ENCODE measurements around the gene MYO9A.
"Not testable (repeated sequence)": the region's sequence is repeated elsewhere in the genome, so short reads cannot be mapped to it uniquely, and the experiment has no call there.

Gene MYO9A

DNA sequence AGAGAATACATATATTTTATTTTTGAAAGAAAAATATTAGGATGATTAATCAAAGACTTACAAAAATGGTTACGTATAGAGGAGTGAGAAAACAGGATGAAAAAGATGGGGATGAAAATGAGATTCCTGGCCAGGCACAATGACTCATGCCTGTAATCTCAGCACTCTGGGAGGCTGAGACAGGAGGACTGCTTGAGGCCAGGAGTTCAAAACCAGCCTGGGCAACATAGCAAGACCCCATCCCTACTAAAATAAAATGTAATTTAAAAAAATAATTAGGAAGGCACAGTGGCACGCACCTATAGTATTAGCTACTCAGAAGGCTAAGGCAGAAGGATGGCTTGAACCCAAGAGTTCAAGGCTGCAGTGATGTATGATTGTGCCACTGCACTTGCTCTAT, 11.9 kb downstream of the MYO9A start:
- Histone ChIP-seq H3K27ac (ENCODE audit: low read depth, low read length) (no peak overlapping the region), H3K18ac (ENCODE audit: low read length) (no peak overlapping the region), H3K4me2 (ENCODE audit: low read length) (no peak overlapping the region), H2BK12ac (ENCODE audit: low read length) (no peak overlapping the region), H2BK5ac (ENCODE audit: low read depth, low read length, poor library complexity) (no peak overlapping the region), H4K8ac (ENCODE audit: low read depth, low read length) (no peak overlapping the region), H4K91ac (ENCODE audit: low read depth, low read length) (no peak overlapping the region), H3K9ac (ENCODE audit: low read length) (no peak overlapping the region), H3K4me1 (ENCODE audit: control insufficient read depth in 1 of 2, insufficient read depth in 2 of 2, low read length in 2 of 2) (no peaks in the 10 kb centered on the region), H3K4ac (ENCODE audit: low read depth, low read length) (no peak overlapping the region), H4K12ac (ENCODE audit: low read depth, low read length) (no peak overlapping the region), H3K23ac (ENCODE audit: low read length) (no peak overlapping the region), H2AFZ (ENCODE audit: insufficient read depth, low read length, poor library complexity) (no peak overlapping the region), H3K79me1 (ENCODE audit: low read length) (no peaks in the 10 kb centered on the region), H3K36me3 (ENCODE audit: control insufficient read depth in 1 of 2, insufficient read depth in 2 of 2, low read length in 2 of 2) (peaks cover 0 to 2% of the 10 kb centered on the region in 2 experiments), H3K4me3 (ENCODE audit: low read depth, low read length) (no peak overlapping the region), H2BK120ac (ENCODE audit: insufficient read depth, low read length, poor library complexity) (no peak overlapping the region), H3K14ac (ENCODE audit: low read length) (no peak overlapping the region), H2AK5ac (ENCODE audit: low read length) (no peak overlapping the region), H3K9me3 (ENCODE audit: insufficient read depth, low read depth, low read length) (no peaks in the 10 kb centered on the region), H3K79me2 (ENCODE audit: control insufficient read depth, insufficient read depth, low read length, poor library complexity) (no peaks in the 10 kb centered on the region), H3K27me3 (ENCODE audit: insufficient read depth, low read length) (no peaks in the 10 kb centered on the region)
- 100% methylated on average over 1 of the region's 2 CpGs for WGBS (ENCODE audit: extremely low coverage, insufficient coverage, insufficient read length)
- DNase-seq: no peak

DNA sequence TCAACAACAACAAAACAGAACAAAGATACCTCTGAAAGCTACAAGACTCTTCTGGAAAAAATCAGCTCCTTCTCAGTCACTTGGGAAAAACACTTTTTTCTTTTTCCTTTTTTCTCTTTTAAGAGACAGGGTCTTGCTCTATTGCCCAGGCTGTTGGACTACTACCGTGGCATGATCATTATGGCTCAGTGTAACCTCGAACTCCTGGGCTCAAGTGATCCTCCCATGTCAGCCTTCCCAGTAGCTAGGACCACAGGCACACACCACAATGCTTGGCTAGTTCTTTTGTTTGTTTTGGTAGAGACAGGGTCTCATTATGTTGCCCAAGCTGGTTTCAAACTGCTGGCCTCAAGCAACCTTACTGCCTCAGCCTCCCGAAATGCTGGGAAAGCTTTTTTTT, 12.8 kb downstream of the MYO9A start:
- no peak overlapping the region for H4K12ac ChIP-seq (ENCODE audit: low read depth, low read length)
- H3K79me1 ChIP-seq (ENCODE audit: low read length): no peaks in the 10 kb centered on the region
- no peak overlapping the region for H3K9ac ChIP-seq (ENCODE audit: low read length)
- no peak overlapping the region for H2AK5ac ChIP-seq (ENCODE audit: low read length)
- H3K14ac ChIP-seq (ENCODE audit: low read length): no peak overlapping the region
- H3K9me3 ChIP-seq (ENCODE audit: insufficient read depth, low read depth, low read length): no peaks in the 10 kb centered on the region
- no peak overlapping the region for H2BK120ac ChIP-seq (ENCODE audit: insufficient read depth, low read length, poor library complexity)
- H3K4me3 ChIP-seq (ENCODE audit: low read depth, low read length): no peak overlapping the region
- no peak overlapping the region for H2BK5ac ChIP-seq (ENCODE audit: low read depth, low read length, poor library complexity)
- no peak overlapping the region for H3K4me2 ChIP-seq (ENCODE audit: low read length)
- peak overlapping the region; percentile 54 for H2AFZ ChIP-seq (ENCODE audit: insufficient read depth, low read length, poor library complexity)
- no peak for DNase-seq
- H4K8ac ChIP-seq (ENCODE audit: low read depth, low read length): no peak overlapping the region
- no peaks in the 10 kb centered on the region for H3K79me2 ChIP-seq (ENCODE audit: control insufficient read depth, insufficient read depth, low read length, poor library complexity)
- H3K18ac ChIP-seq (ENCODE audit: low read length): no peak overlapping the region
- no peak overlapping the region for H3K23ac ChIP-seq (ENCODE audit: low read length)
- WGBS (ENCODE audit: extremely low coverage, insufficient coverage, insufficient read length): no CpG with 5 or more reads among the region's 3 CpGs
- no peak overlapping the region for H3K27ac ChIP-seq (ENCODE audit: low read depth, low read length)
- H3K36me3 ChIP-seq (ENCODE audit: control insufficient read depth in 1 of 2, insufficient read depth in 2 of 2, low read length in 2 of 2): peaks cover 0 to 2% of the 10 kb centered on the region in 2 experiments
- H4K91ac ChIP-seq (ENCODE audit: low read depth, low read length): peak overlapping the region; percentile 14
- H3K4me1 ChIP-seq (ENCODE audit: control insufficient read depth in 1 of 2, insufficient read depth in 2 of 2, low read length in 2 of 2): no peaks in the 10 kb centered on the region
- H2BK12ac ChIP-seq (ENCODE audit: low read length): no peak overlapping the region
- no peaks in the 10 kb centered on the region for H3K27me3 ChIP-seq (ENCODE audit: insufficient read depth, low read length)
- no peak overlapping the region for H3K4ac ChIP-seq (ENCODE audit: low read depth, low read length)

DNA sequence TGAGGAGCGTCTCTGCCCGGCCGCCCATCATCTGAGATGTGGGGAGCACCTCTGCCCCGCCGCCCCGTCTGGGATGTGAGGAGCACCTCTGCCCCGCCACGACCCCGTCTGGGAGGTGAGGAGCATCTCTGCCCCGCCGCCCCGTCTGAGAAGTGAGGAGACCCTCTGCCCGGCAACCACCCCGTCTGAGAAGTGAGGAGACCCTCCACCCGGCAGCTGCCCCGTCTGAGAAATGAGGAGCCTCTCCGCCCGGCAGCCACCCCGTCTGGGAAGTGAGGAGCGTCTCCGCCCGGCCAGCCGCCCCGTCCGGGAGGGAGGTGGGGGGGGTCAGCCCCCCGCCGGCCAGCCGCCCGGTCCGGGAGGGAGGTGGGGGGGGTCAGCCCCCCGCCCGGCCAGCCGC, 17.4 kb downstream of the MYO9A start:
- not testable (repeated sequence) for H3K27ac ChIP-seq (ENCODE audit: low read depth, low read length)

DNA sequence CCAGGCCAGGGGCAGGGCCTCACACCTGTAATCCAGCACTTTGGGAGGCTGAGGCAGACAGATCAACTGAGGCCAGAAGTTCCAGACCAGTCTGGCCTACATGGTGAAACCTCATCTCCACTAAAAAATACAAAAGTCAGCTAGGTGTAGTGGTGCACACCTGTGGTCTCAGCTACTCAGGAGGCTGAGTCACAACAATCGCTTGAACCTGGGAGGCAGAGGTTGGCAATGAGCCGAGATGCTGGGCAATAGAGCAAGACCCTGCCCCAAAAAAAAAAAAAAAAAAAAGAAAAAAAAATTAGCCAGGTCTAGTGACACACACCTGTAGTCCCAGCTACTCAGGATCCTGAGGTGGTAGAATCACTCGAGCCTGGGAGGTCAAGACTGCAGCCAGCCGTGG, 18.8 kb downstream of the MYO9A start:
- no peaks in the 10 kb centered on the region for H3K36me3 ChIP-seq (ENCODE audit: control insufficient read depth in 1 of 2, insufficient read depth in 2 of 2, low read length in 2 of 2)
- WGBS (ENCODE audit: extremely low coverage, insufficient coverage, insufficient read length): no CpG with 5 or more reads among the region's 4 CpGs
- H2BK120ac ChIP-seq (ENCODE audit: insufficient read depth, low read length, poor library complexity): no peak overlapping the region
- H3K4ac ChIP-seq (ENCODE audit: low read depth, low read length): no peak overlapping the region
- H3K9me3 ChIP-seq (ENCODE audit: insufficient read depth, low read depth, low read length): no peaks in the 10 kb centered on the region
- no peak overlapping the region for H2BK5ac ChIP-seq (ENCODE audit: low read depth, low read length, poor library complexity)
- H3K27me3 ChIP-seq (ENCODE audit: insufficient read depth, low read length): no peaks in the 10 kb centered on the region
- H3K4me2 ChIP-seq (ENCODE audit: low read length): no peak overlapping the region
- H4K91ac ChIP-seq (ENCODE audit: low read depth, low read length): no peak overlapping the region
- H3K4me3 ChIP-seq (ENCODE audit: low read depth, low read length): no peak overlapping the region
- H3K14ac ChIP-seq (ENCODE audit: low read length): no peak overlapping the region
- H3K27ac ChIP-seq (ENCODE audit: low read depth, low read length): no peak overlapping the region
- H3K9ac ChIP-seq (ENCODE audit: low read length): no peak overlapping the region
- DNase-seq: no peak
- H4K12ac ChIP-seq (ENCODE audit: low read depth, low read length): no peak overlapping the region
- no peak overlapping the region for H2BK12ac ChIP-seq (ENCODE audit: low read length)
- no peak overlapping the region for H4K8ac ChIP-seq (ENCODE audit: low read depth, low read length)
- H3K18ac ChIP-seq (ENCODE audit: low read length): no peak overlapping the region
- no peak overlapping the region for H3K23ac ChIP-seq (ENCODE audit: low read length)
- no peak overlapping the region for H2AK5ac ChIP-seq (ENCODE audit: low read length)
- H3K79me1 ChIP-seq (ENCODE audit: low read length): no peaks in the 10 kb centered on the region
- H3K4me1 ChIP-seq (ENCODE audit: control insufficient read depth in 1 of 2, insufficient read depth in 2 of 2, low read length in 2 of 2): no peaks in the 10 kb centered on the region
- H3K79me2 ChIP-seq (ENCODE audit: control insufficient read depth, insufficient read depth, low read length, poor library complexity): no peaks in the 10 kb centered on the region
- no peak overlapping the region for H2AFZ ChIP-seq (ENCODE audit: insufficient read depth, low read length, poor library complexity)

More for the DNA sequence above, 17.4 kb downstream of the MYO9A start:
- not testable (repeated sequence) for H3K23ac ChIP-seq (ENCODE audit: low read length); H3K79me2 ChIP-seq (ENCODE audit: control insufficient read depth, insufficient read depth, low read length, poor library complexity); H4K8ac ChIP-seq (ENCODE audit: low read depth, low read length); H2BK120ac ChIP-seq (ENCODE audit: insufficient read depth, low read length, poor library complexity); H3K14ac ChIP-seq (ENCODE audit: low read length); H2BK5ac ChIP-seq (ENCODE audit: low read depth, low read length, poor library complexity); H3K4me2 ChIP-seq (ENCODE audit: low read length); H2BK12ac ChIP-seq (ENCODE audit: low read length); H4K91ac ChIP-seq (ENCODE audit: low read depth, low read length); H3K27me3 ChIP-seq (ENCODE audit: insufficient read depth, low read length); H3K4me1 ChIP-seq (ENCODE audit: control insufficient read depth in 1 of 2, insufficient read depth in 2 of 2, low read length in 2 of 2); DNase-seq; H2AFZ ChIP-seq (ENCODE audit: insufficient read depth, low read length, poor library complexity); H3K9me3 ChIP-seq (ENCODE audit: insufficient read depth, low read depth, low read length); H3K4ac ChIP-seq (ENCODE audit: low read depth, low read length); H2AK5ac ChIP-seq (ENCODE audit: low read length); H4K12ac ChIP-seq (ENCODE audit: low read depth, low read length); H3K4me3 ChIP-seq (ENCODE audit: low read depth, low read length); H3K18ac ChIP-seq (ENCODE audit: low read length); H3K36me3 ChIP-seq (ENCODE audit: control insufficient read depth in 1 of 2, insufficient read depth in 2 of 2, low read length in 2 of 2); H3K9ac ChIP-seq (ENCODE audit: low read length); H3K79me1 ChIP-seq (ENCODE audit: low read length)
- WGBS (ENCODE audit: extremely low coverage, insufficient coverage, insufficient read length): no CpG with 5 or more reads among the region's 33 CpGs
